Type B pancreatic cell (in vitro differentiated cells): ENCODE measurements around the gene TRABD2A. TPM values are rescaled to one million over a fixed set of nuclear protein-coding genes. Genes with fewer than 3 reads are reported as not detected.

Source experiments
- DNase-seq: peaks from one replicate; pipeline ENCODE4 v3.0.0; 2021; ENCODE audit warnings: mixed read lengths; ENCODE audit not compliant: unreplicated experiment; ENCODE audit errors: extremely low spot score
- H3K27ac Mint-ChIP-seq: 2 replicates; pipeline ENCODE4 v1.8.0; 2021; ENCODE audit warnings: mild to moderate bottlenecking, mixed read lengths
- H3K27me3 Mint-ChIP-seq: 2 replicates; pipeline ENCODE4 v1.8.0; 2021; ENCODE audit warnings: mixed read lengths
- H3K36me3 Mint-ChIP-seq: 2 replicates; pipeline ENCODE4 v1.8.0; 2021; ENCODE audit warnings: mixed read lengths
- H3K4me1 Mint-ChIP-seq: one replicate; pipeline ENCODE4 v1.8.0; 2021; ENCODE audit warnings: mixed read lengths; ENCODE audit not compliant: unreplicated experiment
- H3K4me3 Mint-ChIP-seq: 2 replicates; pipeline ENCODE4 v1.8.0; 2021; ENCODE audit warnings: mild to moderate bottlenecking, mixed read lengths
- H3K9me3 Mint-ChIP-seq: 2 replicates; pipeline ENCODE4 v1.8.0; 2021; ENCODE audit warnings: mixed read lengths
- total RNA-seq: library from RNA; stranded (reverse); gene quantifications from 2 replicates; pipeline ENCODE4 v1.2.1, GENCODE V29; 2021; ENCODE audit warnings: low replicate concordance
- TF ChIP-seq, protein P1 (sequence below): fragments of 200-600 bp; sonication (generic); conservative IDR thresholded peaks from 2 replicates; pipeline ENCODE4 v1.5.0; 2021; ENCODE audit warnings: antibody characterized with exemption, mild to moderate bottlenecking

Gene TRABD2A
- total RNA-seq, 1 donor from 2014 or later = 3.3 TPM

DNA sequence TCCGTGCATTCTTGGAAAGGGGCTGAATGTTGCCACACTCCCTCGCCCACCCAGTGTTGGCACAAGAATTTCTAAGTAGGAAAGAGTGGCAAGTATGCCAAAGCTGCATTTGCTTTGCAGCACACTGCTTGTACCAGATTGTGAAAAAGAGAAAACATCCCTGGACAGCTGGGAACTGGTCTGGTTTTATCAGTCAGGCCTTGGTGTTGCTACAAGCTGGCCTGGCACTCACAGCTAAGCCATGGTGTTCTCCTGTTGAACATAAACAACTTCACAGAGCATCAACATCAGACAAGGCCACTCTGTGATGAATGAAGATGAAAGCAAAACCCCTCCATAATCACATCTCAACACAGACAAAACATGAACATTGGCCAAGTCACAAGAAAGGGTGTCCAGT is 4.2 kb upstream of the TRABD2A start:
- Mint-ChIP-seq H3K4me1 (peaks cover 35% of the 10 kb centered on the region), H3K27ac (no peak overlapping the region), H3K4me3 (no peak overlapping the region), H3K9me3 (no peaks in the 10 kb centered on the region), H3K27me3 (peaks cover 64% of the 10 kb centered on the region), H3K36me3 (no peaks in the 10 kb centered on the region)
- no peak for DNase-seq
- TF ChIP-seq, protein P1, sequence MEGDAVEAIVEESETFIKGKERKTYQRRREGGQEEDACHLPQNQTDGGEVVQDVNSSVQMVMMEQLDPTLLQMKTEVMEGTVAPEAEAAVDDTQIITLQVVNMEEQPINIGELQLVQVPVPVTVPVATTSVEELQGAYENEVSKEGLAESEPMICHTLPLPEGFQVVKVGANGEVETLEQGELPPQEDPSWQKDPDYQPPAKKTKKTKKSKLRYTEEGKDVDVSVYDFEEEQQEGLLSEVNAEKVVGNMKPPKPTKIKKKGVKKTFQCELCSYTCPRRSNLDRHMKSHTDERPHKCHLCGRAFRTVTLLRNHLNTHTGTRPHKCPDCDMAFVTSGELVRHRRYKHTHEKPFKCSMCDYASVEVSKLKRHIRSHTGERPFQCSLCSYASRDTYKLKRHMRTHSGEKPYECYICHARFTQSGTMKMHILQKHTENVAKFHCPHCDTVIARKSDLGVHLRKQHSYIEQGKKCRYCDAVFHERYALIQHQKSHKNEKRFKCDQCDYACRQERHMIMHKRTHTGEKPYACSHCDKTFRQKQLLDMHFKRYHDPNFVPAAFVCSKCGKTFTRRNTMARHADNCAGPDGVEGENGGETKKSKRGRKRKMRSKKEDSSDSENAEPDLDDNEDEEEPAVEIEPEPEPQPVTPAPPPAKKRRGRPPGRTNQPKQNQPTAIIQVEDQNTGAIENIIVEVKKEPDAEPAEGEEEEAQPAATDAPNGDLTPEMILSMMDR = no peak

DNA sequence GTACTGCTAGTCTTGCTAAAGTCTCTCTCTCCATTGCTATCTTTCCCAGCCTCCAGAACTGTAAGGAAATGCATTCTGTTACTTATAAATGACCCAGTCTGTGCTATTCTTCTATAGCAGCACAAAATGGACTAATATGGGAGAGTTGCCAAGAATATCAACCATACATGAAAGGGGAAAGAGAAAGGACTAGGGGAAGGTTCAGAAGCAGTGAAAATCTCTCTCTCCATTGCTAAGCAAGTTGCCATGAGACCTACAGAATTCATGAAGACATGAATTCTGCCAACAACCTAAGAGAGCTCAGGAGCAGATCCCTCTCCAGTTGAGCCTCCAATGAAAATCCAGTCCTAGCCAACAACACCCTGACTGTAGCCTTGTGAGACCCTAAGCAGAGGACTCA is 3.6 kb upstream of the TRABD2A start:
- Mint-ChIP-seq H3K27ac (no peak overlapping the region), H3K4me3 (no peak overlapping the region), H3K9me3 (no peaks in the 10 kb centered on the region), H3K4me1 (peaks cover 37% of the 10 kb centered on the region), H3K27me3 (peaks cover 70% of the 10 kb centered on the region), H3K36me3 (no peaks in the 10 kb centered on the region)
- no peak for DNase-seq
- TF ChIP-seq, protein P1 = no peak

DNA sequence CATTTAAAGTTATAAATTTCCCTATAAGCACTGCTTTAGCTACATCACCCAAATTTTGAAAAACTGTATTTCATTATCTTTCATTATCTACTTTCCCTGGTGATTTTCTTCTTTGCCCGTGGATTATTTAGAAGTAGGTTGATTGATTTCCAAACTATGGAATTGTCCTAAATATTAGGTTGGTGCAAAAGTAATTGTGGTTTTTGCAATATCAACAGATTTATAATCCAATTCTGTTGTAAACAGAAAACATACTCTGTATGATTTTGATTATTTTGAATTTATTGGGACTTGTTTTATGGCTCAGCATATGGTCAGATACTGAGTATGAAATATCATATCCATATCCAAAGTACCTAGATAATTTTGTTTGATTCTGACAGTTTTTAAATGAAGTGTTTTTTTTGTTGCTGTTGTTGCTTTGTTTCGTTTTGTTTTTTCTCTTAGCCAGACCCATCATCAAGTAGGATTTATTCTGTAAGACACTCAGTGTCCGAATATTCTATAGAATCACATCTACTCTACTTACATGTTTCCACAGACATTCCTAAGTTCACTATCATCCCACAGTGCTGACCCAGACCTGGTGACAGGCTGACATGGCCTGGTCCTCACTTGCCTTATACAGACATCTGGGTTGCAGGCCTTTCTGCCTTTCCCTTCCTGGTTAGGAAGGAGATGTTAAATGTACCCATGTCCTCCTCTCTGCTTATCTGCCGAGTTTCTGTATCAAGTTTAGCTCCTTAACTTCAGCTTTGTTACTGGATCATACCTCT is 2.1 kb upstream of the TRABD2A start:
- TF ChIP-seq, protein P1 = no peak
- Mint-ChIP-seq H3K27me3 (peaks cover 85% of the 10 kb centered on the region), H3K4me1 (peaks cover 30% of the 10 kb centered on the region), H3K9me3 (no peaks in the 10 kb centered on the region), H3K27ac (no peak overlapping the region), H3K36me3 (no peaks in the 10 kb centered on the region), H3K4me3 (peak overlapping the region; percentile 90)
- peak; percentile 13 for DNase-seq

DNA sequence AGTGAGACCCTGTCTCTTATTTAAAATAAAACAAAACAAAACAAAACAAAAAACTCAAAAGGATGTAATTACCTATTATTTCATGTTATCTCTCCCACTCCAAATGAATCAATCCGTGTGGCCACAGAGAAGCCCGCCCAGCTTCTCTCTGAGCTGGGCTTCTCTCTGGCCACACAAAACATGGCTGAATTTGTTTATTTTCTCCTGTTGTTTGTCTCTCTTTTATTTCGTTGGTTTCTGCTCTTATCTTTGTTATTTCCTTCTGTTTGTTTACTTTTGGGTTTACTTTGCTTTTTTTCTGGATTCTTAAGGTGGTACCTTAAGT is 1.5 kb upstream of the TRABD2A start:
- DNase-seq = no peak
- H3K4me3 Mint-ChIP-seq = peak overlapping the region; percentile 90
- H3K27me3 Mint-ChIP-seq = peaks cover 90% of the 10 kb centered on the region
- H3K9me3 Mint-ChIP-seq = no peaks in the 10 kb centered on the region
- H3K27ac Mint-ChIP-seq = no peak overlapping the region
- H3K4me1 Mint-ChIP-seq = peaks cover 30% of the 10 kb centered on the region
- no peaks in the 10 kb centered on the region for H3K36me3 Mint-ChIP-seq
- TF ChIP-seq, protein P1 = peak; percentile 5

DNA sequence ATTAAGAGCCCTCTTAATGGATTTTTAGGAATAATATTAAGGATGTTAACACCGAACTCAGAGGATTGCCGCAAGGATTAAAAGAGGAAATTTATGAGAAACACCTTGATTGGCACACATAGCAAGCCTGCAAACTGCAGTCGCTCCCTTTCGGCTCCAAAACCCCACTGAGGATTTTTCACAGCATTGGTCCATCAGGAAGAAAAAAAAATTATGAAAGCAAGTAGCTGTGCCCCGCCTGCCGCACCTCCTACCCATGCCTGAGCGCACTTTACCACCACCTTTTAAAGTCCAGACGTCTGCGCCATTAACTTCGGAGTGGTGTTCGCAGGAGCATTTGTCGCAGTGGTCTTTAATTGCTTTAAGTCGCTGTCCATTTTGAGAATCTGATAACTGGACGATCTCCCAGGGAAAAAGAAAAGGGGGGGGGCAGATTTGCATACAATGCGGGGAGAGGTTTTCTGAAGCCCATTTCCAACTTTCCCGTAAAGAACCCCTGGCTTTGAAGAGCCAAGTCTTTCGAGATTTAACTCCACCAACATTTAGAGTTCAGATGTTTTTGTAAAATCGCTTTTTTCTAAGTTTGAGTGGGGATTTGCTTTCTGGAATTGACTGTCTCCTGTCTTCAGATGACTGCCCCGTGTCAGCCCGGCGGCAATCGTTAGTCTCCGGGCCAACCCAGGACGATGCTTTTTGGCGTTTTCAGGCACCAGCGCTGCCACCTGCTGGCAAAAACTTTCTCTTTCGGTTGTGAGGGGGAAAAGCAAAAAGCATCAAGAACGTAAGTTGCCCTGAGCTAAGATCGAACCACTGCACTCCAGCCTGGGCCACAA is 913 bp upstream of the TRABD2A start:
- peak; percentile 82 for DNase-seq
- Mint-ChIP-seq H3K27me3 (peaks cover 92% of the 10 kb centered on the region), H3K4me3 (peak overlapping the region; percentile 90), H3K9me3 (no peaks in the 10 kb centered on the region), H3K36me3 (no peaks in the 10 kb centered on the region), H3K4me1 (peaks cover 30% of the 10 kb centered on the region), H3K27ac (peak overlapping the region; percentile 1)
- TF ChIP-seq, protein P1 = peak; percentile 85
